Measurements from ENCODE around the gene MED12L.

The MED12L gene

GRCh38 chr3:151468284-151468917 is 382.9 kb downstream of the MED12L start:
- CTCF ChIA-PET = interaction anchor here (0.6 to 4.3 kb wide), 25 partner anchors 9 to 450 kb away, joined by 3 to 41 read pairs (median 4); no protein-coding TSS in a partner anchor
- peak; percentile 49 for DNase-seq (ENCODE audit: extremely low spot score)
- POLR2A ChIA-PET = no interaction called here
- TF ChIP-seq CTCF (IDR thresholded peaks at IDR 0.05; ENCODE audit: control extremely low read depth, extremely low read depth, low read depth, missing control alignments) = peak; percentile 79

DNA sequence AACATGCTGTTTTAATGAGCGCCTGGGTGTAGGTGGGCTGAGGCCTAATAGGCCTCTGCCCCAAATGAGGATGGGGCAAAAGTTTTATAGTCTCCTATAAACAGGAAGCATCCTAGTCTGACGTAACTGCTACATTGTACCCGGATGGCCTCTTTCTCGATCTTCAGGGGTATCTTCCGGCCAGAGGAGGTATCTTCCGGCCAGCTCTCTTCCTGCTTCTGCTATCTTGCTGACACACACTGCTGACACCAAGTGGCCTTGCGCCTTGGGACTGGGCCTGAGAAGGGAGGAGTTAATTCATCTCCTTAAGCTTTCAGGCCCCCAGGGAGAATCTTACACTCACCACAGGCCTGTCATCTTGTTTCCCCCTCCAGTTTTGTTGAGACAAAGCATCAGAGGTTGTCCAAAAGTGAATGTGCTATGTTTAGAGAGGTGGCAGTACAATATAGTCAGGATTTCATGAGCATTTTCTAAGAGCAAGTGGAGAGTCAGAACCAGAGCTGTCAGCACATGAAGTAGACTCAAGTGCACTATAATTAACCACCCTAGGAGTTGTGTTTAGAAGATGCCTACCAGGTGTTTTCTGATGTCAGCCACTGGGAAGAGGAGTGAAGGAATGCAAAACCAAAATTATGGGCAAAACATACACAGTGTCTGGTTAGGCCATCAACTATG is 391.0 kb downstream of the MED12L start:
- no peak for DNase-seq (ENCODE audit: extremely low spot score)
- POLR2A ChIA-PET = no interaction called here
- no peak for TF ChIP-seq CTCF (IDR thresholded peaks at IDR 0.05; ENCODE audit: control extremely low read depth, extremely low read depth, low read depth, missing control alignments)
- CTCF ChIA-PET = interaction anchor here (2.1 kb wide), 1 partner anchor 8 kb away, joined by 16 read pairs; no protein-coding TSS in a partner anchor

- no peak for DNase-seq (ENCODE audit: extremely low spot score)
- no peak for TF ChIP-seq CTCF (IDR thresholded peaks at IDR 0.05; ENCODE audit: control extremely low read depth, extremely low read depth, low read depth, missing control alignments)
- ChIA-PET POLR2A (no interaction called here), CTCF (interaction anchor here (1.0 to 2.1 kb wide), 2 partner anchors 10 to 310 kb away, joined by 3 to 16 read pairs; no protein-coding TSS in a partner anchor)
Observed at GRCh38 chr3:151477591-151478334, 392.3 kb downstream of the MED12L start.

DNA sequence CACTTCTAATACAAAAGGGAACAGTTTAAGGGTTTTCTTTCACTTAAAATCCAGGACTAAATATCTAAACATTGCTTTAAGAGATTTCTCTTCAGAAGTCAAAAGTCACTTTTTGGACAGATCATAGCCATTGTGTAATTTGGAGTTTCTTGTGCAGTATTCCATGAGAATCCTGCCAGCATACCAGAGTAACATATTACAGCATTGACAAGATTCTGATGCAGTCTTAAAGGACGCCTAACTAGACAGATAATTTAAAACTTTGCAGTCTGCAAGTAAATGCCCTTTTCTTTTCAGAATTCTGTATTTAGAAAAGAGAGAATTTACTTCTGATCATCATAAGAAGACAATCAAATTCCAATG is 392.9 kb downstream of the MED12L start:
- TF ChIP-seq CTCF (IDR thresholded peaks at IDR 0.05; ENCODE audit: control extremely low read depth, extremely low read depth, low read depth, missing control alignments) = no peak
- no peak for DNase-seq (ENCODE audit: extremely low spot score)
- ChIA-PET POLR2A (no interaction called here), CTCF (interaction anchor here (4.2 kb wide), 1 partner anchor 11 kb away, joined by 34 read pairs; no protein-coding TSS in a partner anchor)

- no peak for TF ChIP-seq CTCF (IDR thresholded peaks at IDR 0.05; ENCODE audit: control extremely low read depth, extremely low read depth, low read depth, missing control alignments)
- DNase-seq (ENCODE audit: extremely low spot score) = no peak
- POLR2A ChIA-PET = no interaction called here
- CTCF ChIA-PET = interaction anchor here (1.5 to 4.2 kb wide), 2 partner anchors 12 to 63 kb away, joined by 3 to 34 read pairs; no protein-coding TSS in a partner anchor
Observed at GRCh38 chr3:151479452-151479851, 394.0 kb downstream of the MED12L start.

GRCh38 chr3:151480492-151480891 is 395.0 kb downstream of the MED12L start:
- TF ChIP-seq CTCF (IDR thresholded peaks at IDR 0.05; ENCODE audit: control extremely low read depth, extremely low read depth, low read depth, missing control alignments) = no peak
- POLR2A ChIA-PET = no interaction called here
- DNase-seq (ENCODE audit: extremely low spot score) = no peak
- CTCF ChIA-PET = interaction anchor here (1.1 to 4.2 kb wide), 3 partner anchors 13 to 62 kb away, joined by 3 to 34 read pairs (median 3); no protein-coding TSS in a partner anchor

All from GM10248 (cell line).